Measurements from ENCODE around the gene LRRC55.

LRRC55 gene

DNA sequence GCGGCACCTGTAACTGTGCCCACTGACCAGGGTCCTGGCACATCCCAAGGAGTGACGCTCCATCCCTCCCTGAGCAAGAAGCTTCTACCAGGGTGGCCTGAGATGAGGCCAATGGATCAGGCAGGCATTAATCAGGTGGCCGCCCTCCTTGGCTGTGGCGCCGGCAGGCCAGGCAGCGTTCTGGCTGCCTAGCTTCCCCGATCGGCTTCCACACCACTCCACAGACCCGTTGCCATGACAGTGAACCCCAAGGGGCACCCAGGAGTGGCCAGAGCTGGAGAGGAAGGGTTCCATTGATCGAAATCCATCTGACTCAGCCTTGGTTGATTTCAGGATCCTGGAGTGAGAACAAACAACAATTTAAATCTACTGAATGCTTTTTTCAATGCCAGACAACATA, 20.5 kb downstream of the LRRC55 start:
- no peak for DNase-seq (ENCODE audit: low spot score)

DNA sequence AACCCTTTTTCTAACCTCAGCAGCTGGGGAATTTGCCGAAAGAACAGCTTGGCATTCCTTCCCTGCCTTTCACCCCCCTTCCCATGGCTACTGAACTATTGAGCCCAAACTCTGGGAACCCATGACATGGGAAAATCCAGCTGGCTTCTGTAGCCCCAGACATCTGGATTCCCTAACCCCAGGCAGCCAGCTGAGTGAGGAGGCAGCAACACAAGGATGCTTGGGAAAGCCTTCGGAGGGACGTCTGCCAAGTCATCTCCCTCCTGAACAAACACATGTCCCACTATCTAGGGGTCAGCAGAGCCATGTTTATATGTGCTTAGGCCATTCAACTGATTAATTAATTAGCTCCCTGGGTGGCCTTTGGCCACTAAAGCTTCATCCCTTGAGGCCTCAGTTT, 21.6 kb downstream of the LRRC55 start:
- no peak for DNase-seq (ENCODE audit: low spot score)

DNA sequence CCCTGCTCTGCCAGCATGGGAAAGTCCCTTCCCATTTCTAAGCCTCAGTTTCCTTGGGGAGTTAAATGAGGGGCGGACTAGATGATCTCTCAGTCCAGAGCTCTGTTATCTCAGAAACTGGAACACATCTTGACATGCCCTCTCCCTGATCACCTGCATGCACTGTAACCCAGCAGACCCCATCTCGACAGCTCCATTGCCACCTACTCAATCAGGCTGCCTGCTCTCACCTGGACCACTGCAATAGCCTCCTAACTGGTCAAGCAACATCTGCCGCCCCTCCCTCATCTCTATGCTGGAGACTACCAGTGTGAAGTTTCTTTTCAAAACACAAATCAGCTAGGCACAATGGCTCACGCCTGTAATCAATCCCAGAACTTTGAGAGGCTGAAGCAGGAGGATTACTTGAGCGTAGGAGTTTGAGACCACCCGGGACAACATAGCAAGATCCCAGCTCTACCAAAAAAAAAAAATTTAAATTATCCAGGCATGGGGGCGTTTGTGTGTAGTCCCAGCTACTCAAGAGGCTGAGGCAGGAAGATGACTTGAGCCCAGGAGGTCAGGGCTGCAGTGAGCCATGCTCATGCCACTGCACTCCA, 22.2 kb downstream of the LRRC55 start:
- no peak for DNase-seq (ENCODE audit: low spot score)

DNA sequence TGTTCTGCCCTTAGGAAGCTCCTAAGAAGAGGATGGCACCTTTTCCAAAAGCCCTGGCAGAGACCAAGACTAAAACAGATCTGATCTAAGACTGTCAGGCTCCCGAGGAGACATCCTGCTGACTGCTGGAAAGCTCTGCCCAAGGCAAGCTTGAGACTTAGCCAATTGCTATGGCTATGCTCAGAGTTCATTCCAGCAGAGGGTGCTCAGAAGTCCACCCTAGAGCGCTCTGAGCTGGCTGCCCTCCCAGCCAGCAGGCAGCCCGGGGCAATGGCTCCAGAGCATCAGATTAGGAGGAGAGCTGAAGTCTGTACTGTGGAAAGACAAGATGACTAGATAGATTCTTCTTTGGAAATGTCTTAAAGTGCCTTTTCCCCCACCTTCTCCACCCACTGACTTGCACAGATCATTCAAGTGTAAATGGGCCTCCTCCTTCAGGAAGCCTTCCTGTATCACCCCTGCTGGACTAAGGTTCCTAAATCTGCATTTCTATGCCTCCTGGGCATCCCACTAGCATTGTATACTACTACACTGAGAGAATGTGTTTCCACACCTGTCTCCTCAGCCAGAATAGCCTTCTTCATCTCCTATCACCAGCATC, 23.4 kb downstream of the LRRC55 start:
- no peak for DNase-seq (ENCODE audit: low spot score)

DNA sequence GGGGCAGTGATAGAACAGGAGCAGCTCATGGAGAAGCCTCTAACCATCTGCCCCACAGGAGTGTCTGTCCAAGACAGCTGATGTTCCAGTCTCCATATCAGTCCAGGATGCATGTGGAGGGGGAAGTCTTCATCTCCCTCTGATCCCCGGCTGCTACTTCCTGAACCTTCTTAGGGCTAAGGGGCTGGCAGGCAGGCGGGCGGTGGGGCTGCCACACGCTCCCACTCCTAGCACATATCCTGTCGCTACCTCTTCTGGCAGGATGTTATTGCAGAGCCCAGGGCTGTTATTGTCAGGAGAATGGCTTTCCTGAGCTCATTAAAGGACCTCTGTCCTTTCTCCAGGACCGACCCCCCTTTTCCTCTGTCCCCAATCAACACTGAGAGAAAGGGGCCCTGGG, 25.4 kb downstream of the LRRC55 start:
- DNase-seq (ENCODE audit: low spot score) = no peak

DNA sequence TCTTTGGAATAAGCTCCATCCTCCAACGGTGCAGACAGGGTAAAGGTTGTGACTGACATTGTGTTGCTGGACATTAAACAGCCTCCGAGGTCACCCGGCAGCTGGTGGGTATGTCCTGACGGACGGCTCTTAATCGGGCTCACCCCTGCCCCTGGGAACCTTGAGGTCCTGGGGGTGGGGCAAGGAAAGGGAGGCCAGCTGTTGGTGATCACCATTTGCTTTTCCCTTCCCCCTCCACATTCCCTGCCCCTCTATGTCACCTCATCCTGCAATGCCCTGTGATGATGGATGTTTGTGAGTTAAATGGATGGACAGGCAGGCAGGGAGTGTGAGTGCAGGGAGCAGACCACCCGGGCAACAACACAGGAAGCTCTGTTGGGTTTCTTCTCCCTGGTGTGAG, 29.0 kb downstream of the LRRC55 start:
- no peak for DNase-seq (ENCODE audit: low spot score)

DNA sequence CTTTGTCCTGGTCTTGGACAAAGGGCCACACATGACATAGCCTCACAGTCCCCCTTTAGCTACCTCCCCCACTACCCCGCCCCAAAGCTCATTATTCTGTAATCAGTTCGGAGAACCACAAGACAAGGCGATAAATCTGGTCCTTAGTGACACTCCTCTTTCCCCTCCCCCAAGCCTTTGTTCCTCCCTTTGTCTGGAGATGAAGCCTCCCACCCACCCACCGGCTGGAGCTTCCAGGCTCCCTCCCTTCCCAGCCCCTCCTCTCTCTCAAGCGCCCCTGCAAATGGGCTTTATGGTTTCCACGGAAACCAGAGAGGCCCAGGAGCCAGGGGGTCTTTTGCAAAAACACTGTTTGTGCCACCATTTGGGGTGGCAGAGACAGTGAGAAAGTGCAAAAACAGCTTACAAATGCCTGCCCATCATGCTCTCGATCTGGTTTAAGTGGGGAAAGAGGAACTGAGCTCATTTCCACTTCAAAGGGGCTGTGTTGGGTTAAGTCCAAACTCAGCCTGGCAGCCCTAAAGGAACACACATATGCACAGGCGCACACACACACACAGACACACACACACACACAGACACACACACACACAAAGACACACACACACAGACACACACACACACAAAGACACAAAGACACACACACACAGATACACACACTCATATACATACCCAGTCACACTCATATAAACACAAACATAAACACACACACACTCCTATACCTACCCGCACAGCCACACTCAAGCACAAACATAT, 31.8 kb downstream of the LRRC55 start:
- no peak for DNase-seq (ENCODE audit: low spot score)

DNA sequence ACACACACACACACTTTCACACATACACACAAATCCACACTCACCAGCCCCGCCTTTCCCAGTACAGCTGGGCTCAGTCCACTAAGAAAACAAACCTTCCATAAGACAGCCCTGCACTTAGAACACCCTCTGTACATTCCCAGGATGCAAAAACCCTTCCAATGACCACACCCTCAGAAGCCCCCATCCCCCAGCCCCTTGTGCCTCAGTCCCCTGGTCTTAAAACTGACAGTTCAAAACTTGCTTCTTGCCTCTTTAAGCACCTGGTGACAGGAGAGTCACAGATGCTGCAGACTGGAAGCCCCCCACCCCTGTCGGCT, 32.3 kb downstream of the LRRC55 start:
- DNase-seq (ENCODE audit: low spot score) = no peak

DNA sequence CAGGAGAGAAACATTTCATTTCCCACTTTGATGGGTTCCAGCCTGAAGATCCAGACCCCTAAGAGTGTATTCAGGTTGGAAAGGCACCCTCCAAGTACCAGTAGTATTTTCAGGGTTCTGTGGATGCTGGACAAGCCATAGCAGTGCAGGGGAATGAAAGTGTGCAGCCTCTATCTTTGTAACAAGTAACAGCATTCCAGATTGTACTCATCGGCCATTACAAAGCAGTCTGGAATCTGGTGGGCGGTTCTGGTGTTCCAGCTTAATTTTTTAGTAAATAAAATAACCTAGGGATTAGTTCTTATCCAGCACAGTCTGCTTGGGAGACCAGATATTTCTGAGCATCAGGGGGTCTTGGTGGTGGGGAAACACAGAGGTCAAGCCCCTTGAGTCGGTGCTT, 32.7 kb downstream of the LRRC55 start:
- no peak for DNase-seq (ENCODE audit: low spot score)

DNA sequence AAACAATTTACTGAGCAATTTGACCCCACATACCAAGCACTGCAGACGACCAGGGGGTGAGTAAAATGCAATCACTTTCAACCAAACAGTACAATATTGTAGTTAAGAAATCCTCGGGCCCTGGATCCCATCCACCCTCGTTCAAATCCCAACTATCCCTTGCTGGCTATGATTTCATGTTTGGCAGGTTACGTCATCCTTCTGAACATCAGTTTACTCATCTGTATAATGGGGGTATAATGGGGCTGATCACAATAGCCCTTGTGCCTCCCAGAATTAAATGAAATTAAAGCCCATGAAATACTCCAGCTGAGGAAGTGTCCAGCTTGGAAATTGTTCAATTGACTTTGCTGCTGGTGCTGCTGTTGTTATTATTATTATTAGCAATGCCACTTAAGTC, 34.7 kb downstream of the LRRC55 start:
- DNase-seq (ENCODE audit: low spot score) = no peak

DNA sequence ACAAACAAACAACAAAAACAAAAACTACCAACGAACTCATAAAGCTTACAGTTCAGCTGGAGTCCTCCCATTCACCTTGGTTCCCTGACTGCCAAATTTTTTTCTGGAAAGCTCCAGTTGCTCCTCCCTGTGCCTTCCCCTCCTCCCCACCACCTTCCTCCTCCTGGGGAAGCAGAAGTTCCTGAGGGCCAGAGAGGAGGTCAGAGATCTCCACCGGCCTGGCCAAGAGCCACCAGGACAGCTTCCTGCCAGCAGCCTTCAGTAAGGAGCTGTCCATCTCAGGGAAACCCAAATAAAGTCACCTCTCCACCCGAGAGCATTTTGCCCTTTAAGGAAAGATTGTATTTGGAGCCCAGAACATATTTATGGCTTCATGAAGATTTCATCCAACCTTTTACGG, 35.3 kb downstream of the LRRC55 start:
- DNase-seq (ENCODE audit: low spot score) = no peak

DNA sequence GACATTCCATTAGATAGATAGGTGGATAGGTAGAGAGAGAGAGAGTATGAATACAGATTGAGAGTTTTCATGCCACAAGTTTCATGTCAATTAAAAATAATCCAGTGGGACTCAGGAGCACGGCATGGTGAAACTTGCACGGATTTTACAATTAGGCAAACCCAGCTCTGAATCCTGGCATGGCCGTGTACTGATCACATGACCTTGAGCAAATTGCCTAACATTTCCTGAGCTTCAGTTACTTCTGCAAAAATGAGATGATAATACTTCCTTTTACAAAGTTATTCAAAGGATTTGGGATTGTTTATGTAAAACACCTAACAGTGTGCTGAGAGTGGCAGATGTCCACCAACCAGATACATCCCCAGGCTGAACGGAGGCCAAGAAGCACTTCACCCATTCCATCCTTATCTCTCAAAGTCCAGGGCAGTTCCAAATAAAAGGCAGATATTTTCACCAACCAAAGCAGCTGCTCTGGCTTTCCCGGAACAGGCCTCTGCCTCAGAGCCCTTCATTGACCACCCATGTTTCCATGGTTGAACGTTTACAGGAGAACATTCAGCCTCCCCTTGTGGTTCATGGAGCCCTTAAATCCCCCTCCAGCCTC, 37.4 kb downstream of the LRRC55 start:
- DNase-seq (ENCODE audit: low spot score) = no peak

DNA sequence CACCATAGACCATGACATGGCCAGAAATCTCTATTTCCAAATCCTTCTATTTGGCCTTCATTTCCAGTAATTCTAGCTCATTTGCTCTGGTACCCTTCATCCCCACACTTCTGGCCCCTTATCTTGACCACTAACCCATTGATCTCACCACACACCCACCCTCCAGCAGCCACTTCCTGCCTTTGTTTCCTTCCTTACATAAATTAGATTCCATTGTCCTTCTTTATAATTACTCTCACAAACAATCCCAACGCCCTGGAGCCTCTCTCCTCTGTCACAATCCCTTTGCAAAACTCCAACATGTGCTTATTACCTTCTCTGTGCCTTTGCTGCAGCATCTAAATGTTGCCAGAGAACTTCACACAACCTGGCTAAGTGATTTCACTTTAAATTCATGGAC, 40.5 kb downstream of the LRRC55 start:
- DNase-seq (ENCODE audit: low spot score) = no peak

DNA sequence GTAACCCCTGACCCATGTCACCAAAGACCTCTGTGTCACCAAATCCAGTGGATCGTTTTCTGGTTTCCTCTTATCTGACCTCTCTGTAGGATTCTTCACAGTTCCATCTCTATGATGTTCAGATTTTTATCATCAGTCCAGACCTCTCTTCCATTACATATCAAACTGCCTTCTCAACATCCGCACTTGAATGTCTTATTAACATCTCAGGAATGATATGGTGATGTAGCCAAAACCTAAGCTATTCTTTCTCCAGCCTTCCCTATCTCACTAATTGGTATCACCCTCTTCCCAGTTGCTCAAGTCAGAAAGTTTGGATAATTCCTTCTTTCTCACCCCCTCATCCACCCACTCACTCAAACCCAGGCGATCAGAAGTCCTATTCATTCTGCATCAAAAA, 41.8 kb downstream of the LRRC55 start:
- no peak for DNase-seq (ENCODE audit: low spot score)

DNA sequence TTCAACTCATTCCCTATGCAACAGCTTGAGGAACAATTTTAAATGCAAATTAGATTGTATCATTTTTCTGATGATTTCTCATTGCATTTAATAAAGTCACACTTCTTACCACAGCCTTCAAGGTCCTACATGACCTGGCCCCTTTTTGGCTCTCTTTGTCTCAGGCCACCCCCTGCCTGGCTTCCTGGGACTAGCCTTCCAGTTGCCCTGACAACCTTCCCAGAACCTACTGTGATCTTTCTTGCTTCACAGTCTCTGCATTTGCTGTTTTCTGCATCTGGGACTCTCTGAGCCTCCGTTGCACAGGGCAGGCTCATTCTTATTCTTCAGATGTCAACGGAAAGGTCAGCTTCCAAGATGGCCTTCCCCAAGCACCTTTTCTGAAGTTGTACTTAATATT, 42.4 kb downstream of the LRRC55 start:
- no peak for DNase-seq (ENCODE audit: low spot score)

DNA sequence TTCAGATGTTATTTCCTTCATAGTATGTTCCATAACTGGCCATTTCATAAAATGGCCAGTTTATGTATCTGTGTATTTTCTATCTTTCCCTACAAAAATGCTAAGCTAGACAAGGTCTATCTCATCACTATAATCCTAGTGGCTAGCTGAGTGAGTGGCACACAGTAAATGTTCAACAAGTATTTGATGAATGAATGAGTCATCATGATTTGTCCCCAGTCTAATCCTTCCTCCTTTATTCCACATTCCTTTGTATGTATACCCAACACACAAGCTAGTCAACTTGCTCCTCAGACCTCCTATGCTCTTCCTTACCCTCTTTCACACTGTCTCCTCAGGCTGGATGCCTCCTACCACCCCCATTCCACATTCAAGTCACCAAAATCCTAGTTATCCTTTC, 42.8 kb downstream of the LRRC55 start:
- DNase-seq (ENCODE audit: low spot score) = no peak

DNA sequence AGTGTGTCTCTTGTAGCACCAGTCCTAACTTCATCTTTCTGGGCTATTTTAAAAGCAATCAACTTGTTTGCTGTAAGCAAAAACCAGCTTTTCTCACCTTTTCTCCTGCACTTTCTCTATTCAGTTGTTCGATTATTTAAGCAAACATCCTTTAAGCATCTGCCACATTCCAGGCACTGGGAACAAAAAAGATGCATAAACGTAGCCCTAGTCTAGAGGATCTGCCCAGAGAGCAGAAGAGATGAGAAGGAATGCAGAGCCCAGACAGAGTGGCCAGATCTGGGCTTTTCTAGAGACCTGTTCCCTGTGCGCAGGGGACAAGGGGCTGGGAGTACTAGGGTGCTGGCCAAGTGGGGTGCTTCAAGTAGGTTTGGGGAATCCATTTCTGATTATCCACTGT, 46.8 kb downstream of the LRRC55 start:
- DNase-seq (ENCODE audit: low spot score) = no peak

DNA sequence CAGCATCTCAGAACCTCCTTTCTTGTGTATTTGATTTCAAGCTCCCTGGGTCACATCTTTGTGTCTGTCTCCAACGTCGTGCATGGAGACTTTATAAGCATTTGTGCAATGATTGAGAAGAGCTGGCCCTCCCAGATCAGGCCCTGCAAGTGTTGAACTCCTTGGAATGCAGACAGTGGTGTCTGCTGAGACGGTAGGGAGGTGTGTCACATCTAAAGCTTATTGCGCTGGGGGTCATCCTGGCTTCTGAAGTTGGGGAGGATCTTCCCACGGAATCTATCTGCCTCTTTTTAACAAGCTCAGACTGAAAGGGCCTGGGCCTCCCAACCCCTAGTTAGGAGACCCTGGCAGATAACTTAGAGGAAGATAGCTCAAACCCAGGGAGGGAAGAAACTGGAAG, 48.6 kb downstream of the LRRC55 start:
- DNase-seq (ENCODE audit: low spot score) = no peak

DNA sequence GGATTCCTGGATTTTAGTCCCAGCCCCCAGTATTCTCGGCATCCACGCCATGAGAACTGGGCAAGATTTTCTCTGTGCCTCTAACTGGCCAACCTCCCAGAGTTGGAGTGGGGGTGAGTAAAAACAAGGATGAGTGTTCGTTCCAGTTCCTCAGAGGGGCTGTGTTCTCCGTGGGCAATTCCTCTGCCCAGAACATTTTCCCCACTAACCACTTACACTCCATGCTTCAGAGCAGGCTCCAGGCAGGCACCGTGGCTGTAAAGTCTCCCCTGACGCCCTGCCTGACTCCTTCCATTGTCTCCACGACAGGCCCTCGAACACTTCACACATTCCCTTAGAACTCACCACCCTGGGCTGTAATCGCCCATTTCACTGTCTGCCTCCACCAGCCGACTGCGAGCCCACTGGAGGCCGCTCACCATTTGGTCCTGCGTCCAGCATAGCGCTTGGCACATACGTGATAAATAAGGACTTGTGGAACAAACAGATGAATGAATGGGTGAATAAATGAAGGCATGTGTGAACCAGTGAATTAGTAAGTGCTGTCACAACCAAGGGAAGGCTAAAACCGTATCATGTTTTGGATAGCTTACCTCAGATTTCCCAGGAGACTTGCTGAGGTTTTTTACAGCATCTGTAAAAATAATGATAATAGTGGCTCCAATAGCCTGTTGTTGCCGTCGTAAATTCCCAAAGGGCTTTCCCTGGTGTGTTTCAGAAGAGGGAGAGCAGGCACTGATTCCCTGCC, 49.2 kb downstream of the LRRC55 start:
- DNase-seq (ENCODE audit: low spot score) = no peak

DNA sequence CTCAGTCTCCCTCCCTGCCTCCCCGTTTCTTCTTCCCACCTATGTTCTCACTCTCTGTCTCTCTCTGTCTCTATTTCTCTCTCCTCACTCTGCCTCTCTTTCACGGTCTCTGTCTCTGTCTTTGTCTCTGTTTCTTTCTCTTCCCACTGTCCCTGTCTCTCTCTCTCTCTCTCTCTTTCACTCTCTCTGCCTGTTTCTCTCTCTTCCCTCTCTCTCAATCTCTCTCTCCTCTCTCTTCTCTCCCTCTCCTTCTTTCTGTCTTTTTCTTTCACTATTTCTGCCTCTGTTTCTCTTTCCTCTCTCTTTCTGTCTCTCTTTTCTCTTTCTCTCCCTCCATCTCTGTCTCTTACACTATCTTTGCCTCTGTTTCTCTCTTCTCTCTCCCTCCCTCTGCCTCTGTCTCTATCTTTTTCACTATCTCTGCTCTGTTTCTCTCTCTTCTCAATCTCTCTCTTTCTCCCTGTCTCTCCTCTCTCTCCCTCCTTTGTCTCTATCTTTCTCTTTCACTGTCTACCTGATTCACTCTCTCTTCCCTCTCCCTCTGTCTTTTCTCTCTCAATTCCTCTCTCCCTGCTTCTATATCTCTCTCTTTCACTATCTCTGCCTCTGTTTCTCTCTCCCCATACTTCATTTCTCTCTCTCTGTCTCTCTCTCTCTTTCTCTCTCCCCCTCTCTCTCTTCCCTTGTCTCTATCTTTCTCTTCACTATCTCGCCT, 49.9 kb downstream of the LRRC55 start:
- no peak for DNase-seq (ENCODE audit: low spot score)

DNA sequence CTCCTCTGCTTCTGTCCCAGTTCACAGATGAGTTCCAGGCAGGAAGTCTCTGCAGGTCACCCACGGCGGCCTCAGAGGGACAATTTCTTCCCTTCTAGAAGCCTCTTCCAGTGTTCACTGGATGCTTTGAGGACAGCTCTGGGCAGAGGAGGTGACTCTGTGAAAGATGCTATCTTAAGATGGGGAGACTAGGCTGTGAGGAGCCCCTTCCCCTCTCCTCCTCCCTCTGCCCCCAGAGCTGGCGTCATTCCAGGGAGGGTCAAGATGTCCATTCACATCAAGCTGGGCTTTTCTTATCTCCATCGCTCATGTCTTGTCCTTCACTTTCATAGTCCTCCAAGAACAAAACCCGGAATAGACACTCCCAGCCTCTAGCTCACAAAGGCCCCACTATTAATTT, 51.9 kb downstream of the LRRC55 start:
- DNase-seq (ENCODE audit: low spot score) = no peak
